A204.1 (cell line): ENCODE data around the gene KISS1.

Experiments used
- FAIRE-seq: peaks from 2 replicates; lab custom pipeline; 2012; peaks lifted over from hg19 to GRCh38; lab: Jason Lieb, UNC

The KISS1 gene

GRCh38 chr1:204154568-204155255, 41.6 kb downstream of the KISS1 start:
- no peak for FAIRE-seq

DNA sequence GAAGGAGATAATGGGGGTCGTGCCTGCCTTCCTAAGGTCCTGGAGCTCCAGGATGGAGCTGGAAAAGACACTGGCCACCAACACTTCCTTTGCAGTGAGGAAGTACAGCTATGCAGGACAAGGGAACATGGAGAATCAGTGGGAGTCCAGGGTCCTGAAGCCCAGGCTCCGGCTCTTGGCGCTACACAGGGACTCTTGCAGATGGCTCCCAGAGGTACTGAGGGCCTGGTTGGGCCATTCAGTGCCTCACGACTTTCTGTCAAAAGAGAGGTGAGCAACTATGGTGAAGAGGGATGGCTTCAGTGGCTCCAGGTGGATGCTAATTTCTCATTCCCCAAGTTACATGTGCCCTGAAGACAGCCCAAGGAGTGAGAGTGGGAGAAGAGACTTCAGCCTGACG, 42.6 kb downstream of the KISS1 start:
- FAIRE-seq, result no peak

DNA sequence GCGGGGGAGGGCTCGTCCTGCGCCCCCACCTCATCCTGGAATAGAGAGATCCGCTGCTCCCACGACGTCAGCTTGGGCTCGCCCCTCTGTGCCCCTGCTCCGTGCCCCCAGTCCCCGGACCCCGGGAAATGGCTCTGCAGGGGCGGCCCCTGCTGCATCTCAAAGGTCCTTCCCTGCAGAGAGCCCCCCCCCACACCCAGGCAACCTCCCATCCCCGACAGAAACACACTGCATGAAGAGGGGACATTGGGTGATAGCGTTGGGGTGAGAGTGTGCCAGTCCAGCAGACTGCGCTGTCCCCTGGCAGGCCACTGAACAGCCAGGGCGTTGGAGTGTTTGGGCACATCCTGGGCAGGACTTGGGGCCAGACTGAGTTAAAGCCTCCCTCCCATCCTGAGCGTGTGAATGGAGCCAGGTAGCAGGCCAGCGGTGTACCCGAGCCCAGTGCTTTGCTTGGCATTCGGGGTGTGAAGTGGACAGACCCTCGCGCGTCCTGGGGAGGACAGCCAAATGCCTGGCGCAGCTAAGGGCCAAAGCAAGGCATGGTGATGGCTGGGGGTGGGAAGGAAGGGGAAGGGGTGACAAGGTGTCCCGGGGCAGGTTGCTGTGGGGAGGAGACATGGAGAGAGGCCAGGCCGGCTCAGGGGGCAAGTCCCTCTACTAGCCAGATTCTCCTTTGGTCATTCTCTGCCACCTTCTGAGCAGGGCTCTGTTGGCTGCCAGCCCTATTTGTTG, 43.8 kb downstream of the KISS1 start:
- FAIRE-seq, result no peak

DNA sequence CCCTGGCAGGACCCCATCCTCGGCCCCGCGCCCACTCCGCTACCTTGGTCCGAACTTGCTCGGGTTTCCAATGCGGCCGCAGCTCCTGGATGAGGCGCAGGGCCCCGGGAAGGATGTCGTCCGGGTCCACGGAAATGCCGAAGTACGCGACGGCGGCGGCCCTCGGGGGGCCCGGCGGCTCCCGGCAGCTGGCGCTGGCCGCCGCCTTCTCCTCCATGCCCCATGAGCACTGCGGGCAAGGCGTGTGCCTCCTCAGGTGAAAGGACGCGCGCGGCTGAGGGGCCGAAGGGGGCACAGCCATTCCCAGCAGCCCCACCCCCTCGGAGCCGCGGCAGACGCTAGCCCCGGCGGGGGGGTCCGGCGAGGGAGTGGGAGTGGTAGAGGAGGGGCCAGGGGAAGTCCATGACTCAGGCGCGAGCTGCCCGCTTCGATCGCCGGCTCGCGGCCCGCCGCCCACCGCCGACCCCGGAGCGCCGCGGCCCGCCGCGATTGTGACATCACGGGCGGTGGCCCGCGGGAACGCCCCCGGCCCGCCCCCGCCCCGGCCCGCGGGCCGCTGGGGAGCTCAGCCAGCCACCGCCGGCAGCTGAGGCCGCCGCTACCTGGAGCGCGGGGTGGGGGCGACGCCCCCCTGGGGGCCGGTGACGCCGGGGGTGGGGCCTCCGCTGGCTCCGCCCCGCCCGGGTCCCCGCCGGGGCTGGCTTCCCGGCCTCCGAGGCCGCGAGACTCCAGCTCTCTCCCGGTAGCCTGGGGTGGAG, 44.6 kb downstream of the KISS1 start, which contains the start of gene ETNK2:
Gene ETNK2 (minus strand): TSS at position 493 of the 758 bp plus-strand sequence. CDS start 192 bp downstream, at position 301.
- FAIRE-seq, result no peak

DNA sequence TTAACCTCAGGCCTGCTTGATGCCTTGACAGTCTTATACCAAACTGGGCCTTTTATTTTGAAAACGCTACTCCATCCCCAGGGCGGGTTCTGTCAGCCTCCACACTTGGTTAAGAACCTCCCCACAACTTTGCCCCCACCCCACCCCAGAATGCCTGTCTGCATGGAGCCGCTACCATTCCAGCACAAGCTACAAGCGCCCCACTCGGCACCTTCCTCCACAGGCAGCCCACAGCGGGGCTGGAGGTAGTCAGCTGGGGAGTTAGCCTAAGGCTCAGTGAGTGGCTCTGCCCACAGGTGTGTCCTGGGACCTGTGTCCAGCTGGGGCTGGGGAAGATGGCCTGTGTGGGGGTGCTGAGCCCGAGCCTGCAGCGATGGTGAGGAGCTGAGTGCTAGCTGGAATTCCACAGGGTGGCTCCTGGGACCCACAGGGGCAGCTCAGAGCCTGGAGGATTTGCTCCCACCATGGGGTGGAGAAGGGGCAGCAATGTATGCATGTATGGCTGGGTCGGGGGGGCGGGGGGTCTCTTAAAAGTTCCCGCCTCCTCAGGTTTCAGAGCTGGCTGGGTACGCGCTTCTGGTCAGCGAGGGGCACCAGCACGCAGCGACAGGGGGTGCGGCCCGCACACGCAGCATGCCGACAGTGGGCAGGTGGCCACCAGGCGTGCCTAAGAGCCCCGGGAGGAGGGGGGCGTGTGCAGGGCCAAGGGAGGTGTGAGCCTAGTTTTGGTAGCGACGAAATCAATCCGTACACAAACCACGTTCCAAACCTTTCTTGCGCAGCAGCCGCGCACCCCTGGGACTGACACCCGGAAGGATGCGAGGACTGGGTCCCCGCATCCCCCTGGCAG, 45.4 kb downstream of the KISS1 start:
- no peak for FAIRE-seq

- FAIRE-seq, result no peak
These were observed 46.4 kb downstream of the KISS1 start for GRCh38 chr1:204149635-204150565.

GRCh38 chr1:204149107-204149506, 47.2 kb downstream of the KISS1 start:
- no peak for FAIRE-seq

DNA sequence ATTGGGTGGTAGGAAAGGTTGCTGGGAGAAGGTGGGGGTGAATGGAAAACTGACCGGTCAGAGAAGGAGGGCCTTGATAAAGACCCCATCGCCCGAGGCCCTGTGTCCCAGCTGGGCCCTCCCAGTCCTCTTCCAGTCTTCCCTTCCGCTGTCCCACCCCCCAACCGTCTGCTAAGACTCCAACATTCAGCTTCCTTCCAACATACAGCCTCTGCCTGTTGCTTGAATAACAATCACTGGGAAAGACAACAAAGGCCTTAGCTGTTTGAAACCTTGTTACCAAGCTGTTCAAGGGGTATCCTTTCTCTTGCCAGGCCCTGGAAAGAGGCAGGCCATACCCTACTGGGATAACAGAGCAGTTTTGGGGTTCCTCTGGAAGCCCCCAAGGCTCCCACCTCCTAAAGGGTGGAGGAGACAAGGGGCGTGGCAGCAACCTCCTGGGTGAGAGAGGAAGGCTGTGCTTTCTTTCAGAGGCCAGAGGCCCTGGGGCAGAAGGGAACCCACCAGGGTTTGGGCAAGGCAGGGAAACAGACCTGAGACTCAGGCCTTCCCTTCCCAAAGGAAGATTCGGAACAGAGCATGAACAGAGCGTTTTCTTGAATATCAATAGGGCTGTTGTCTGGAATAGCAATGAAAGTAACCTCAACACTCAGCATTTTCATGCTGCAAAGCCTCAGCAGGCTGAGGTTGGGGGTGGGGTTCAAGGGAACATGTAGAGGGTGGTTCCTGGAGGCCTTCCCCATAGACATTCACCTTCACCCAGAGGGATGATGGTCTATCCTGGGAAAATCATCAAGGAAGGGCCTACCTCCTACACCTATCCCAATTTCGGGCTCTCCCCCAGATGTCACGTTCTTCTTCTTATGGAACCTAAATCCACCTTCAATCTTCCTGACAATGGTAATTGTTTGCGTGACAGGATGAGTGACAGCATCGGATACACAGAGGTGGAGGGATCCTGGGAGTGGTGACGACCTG, 48.6 kb downstream of the KISS1 start:
- FAIRE-seq, result no peak

- FAIRE-seq, result no peak
These were observed 49.3 kb downstream of the KISS1 start for GRCh38 chr1:204146965-204147364.

DNA sequence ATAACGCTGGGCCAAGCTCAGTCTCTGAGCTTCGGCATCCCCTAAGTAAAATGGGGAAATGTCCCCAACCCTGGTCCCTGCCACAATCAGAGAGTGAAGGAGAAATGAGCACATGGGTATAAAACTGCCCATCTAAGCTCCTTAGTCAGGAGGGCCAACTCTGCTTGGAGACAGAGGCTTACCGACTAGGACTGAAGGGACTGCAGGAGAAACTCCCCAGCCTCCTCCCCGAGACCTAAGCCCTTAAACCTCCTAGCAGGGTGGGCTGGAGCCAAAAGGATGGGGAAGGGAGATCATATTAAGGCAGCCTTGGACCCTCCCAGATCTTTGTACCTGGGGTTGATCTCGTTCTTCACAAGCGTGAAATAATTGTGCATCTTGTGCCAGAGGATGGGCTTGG, 50.0 kb downstream of the KISS1 start:
- no peak for FAIRE-seq

GRCh38 chr1:204145033-204145504, 51.2 kb downstream of the KISS1 start:
- no peak for FAIRE-seq

- FAIRE-seq, result no peak
These were observed 52.8 kb downstream of the KISS1 start for GRCh38 chr1:204143276-204144041.

GRCh38 chr1:204142032-204142974, 54.0 kb downstream of the KISS1 start:
- no peak for FAIRE-seq

DNA sequence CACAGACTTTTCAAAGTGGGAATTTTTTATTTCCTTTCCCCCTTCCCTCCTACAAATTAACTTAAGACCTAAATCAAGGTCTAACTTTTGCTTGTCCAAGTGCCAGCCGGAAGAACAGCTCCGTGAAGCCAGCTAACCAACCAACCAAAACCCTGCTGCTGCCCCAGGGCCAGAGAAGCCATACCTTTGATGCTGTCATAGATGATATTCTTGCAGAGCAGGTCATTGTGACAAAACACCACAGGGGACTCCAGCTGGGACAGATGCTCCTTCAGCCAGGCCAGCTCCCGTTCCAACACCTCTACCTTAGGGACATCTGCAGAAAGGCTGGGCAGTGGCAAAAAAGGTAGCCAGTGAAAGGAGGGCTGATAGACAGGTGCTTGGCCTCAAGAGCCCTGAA, 55.2 kb downstream of the KISS1 start:
- FAIRE-seq, result no peak
